Osteocyte (in vitro differentiated cells): ENCODE measurements around the gene ERN2. TPM values are rescaled to one million over a fixed set of nuclear protein-coding genes. Genes with fewer than 3 reads are reported as not detected.

Experiments used
- DNase-seq: peaks from one replicate; pipeline ENCODE4 v3.0.0; 2021; ENCODE audit warnings: mixed read lengths; ENCODE audit not compliant: unreplicated experiment; ENCODE audit errors: extremely low spot score
- H3K27ac Mint-ChIP-seq: one replicate; pipeline ENCODE4 v1.8.0; 2021; ENCODE audit warnings: mild to moderate bottlenecking, mixed read lengths; ENCODE audit not compliant: unreplicated experiment
- H3K27me3 Mint-ChIP-seq: one replicate; pipeline ENCODE4 v1.8.0; 2021; ENCODE audit warnings: mixed read lengths; ENCODE audit not compliant: unreplicated experiment
- H3K36me3 Mint-ChIP-seq: one replicate; pipeline ENCODE4 v1.8.0; 2021; ENCODE audit warnings: mixed read lengths; ENCODE audit not compliant: unreplicated experiment
- H3K4me1 Mint-ChIP-seq: one replicate; pipeline ENCODE4 v1.8.0; 2021; ENCODE audit warnings: mixed read lengths; ENCODE audit not compliant: unreplicated experiment
- H3K4me3 Mint-ChIP-seq: one replicate; pipeline ENCODE4 v1.8.0; 2021; ENCODE audit warnings: mild to moderate bottlenecking, moderate library complexity, mixed read lengths; ENCODE audit not compliant: unreplicated experiment
- H3K9me3 Mint-ChIP-seq: one replicate; pipeline ENCODE4 v1.8.0; 2021; ENCODE audit warnings: mixed read lengths; ENCODE audit not compliant: unreplicated experiment
- total RNA-seq: library from RNA; stranded (reverse); gene quantifications from 2 replicates; pipeline ENCODE4 v1.2.1, GENCODE V29; 2021
- TF ChIP-seq, protein P1 (sequence below): fragments of 200-600 bp; sonication (generic); IDR thresholded peaks from 2 replicates; pipeline ENCODE4 v1.5.0; 2021; ENCODE audit warnings: antibody characterized with exemption, mild to moderate bottlenecking, moderate library complexity

ERN2 gene
- total RNA-seq, 1 donor from 2014 or later = not detected

DNA sequence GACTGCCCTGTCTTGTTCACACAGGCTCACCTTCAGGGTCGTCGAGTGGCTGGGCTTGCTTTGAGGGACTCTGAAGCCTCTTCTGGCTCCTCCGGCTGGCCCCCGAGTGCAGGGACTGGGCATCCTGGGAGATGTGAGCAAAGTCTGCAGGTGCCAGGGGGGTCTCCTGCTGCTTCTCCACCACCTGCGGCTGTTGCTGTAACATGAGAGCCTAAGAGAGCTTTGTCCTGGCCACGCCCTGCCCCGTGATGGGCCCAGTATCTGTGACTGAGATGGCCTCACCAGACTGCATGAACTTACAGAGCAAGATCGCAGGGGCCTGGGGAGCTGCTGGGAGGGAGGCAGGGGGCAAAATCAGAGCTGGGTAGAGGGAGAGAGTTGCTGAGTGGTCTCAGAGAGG lies 12.5 kb downstream of the ERN2 start:
- Mint-ChIP-seq H3K4me1 (no peaks in the 10 kb centered on the region), H3K27ac (no peak overlapping the region), H3K27me3 (peaks cover 11% of the 10 kb centered on the region), H3K36me3 (no peaks in the 10 kb centered on the region), H3K4me3 (no peak overlapping the region), H3K9me3 (peaks cover 14% of the 10 kb centered on the region)
- TF ChIP-seq, protein P1, sequence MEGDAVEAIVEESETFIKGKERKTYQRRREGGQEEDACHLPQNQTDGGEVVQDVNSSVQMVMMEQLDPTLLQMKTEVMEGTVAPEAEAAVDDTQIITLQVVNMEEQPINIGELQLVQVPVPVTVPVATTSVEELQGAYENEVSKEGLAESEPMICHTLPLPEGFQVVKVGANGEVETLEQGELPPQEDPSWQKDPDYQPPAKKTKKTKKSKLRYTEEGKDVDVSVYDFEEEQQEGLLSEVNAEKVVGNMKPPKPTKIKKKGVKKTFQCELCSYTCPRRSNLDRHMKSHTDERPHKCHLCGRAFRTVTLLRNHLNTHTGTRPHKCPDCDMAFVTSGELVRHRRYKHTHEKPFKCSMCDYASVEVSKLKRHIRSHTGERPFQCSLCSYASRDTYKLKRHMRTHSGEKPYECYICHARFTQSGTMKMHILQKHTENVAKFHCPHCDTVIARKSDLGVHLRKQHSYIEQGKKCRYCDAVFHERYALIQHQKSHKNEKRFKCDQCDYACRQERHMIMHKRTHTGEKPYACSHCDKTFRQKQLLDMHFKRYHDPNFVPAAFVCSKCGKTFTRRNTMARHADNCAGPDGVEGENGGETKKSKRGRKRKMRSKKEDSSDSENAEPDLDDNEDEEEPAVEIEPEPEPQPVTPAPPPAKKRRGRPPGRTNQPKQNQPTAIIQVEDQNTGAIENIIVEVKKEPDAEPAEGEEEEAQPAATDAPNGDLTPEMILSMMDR = no peak
- no peak for DNase-seq

DNA sequence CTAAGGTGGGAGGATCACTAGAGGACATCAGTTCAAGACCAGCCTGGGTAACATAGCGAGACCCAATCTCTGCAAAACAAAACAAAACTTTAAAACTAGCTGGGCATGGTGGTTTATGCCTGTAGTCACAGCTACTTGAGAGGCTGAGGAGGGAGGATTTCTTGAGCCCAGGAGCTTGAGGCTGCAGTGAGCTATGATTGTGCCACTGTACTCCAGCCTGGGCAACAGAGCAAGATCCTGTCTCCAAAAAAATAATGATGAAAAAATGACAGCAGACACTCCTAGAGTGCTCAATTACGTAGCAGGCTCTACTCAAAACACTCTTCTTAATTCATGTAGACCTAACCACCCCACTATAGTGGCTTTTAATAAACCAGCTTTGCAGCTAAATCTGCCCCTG lies 12.9 kb downstream of the ERN2 start:
- Mint-ChIP-seq H3K27me3 (peaks cover 11% of the 10 kb centered on the region), H3K36me3 (no peaks in the 10 kb centered on the region), H3K4me3 (no peak overlapping the region), H3K9me3 (peaks cover 14% of the 10 kb centered on the region), H3K27ac (no peak overlapping the region), H3K4me1 (peaks cover 1% of the 10 kb centered on the region)
- no peak for DNase-seq
- TF ChIP-seq, protein P1 = no peak

DNA sequence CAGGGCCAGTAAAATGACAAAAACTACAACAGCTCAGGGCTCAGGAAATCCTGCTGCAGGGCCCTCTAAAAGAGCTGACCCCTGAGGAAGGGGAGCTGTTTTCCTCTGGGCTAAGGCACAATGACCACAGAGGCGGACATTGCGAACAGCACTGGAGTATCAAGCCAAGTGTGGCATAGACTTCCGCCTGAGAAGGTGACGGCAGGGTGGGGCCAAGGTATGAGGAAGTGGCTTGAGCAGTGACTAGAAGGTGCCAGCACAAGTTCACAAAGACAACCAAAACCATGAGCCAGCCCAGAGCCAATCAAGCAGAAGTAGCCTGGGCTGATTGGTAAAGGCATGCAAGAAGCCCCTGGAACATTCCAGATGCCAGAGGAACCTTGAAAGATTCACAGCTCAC lies 13.9 kb downstream of the ERN2 start:
- H3K36me3 Mint-ChIP-seq = no peaks in the 10 kb centered on the region
- TF ChIP-seq, protein P1 = no peak
- H3K27me3 Mint-ChIP-seq = peaks cover 9% of the 10 kb centered on the region
- H3K4me3 Mint-ChIP-seq = no peak overlapping the region
- peaks cover 10% of the 10 kb centered on the region for H3K4me1 Mint-ChIP-seq
- H3K27ac Mint-ChIP-seq = no peak overlapping the region
- H3K9me3 Mint-ChIP-seq = peaks cover 14% of the 10 kb centered on the region
- no peak for DNase-seq

DNA sequence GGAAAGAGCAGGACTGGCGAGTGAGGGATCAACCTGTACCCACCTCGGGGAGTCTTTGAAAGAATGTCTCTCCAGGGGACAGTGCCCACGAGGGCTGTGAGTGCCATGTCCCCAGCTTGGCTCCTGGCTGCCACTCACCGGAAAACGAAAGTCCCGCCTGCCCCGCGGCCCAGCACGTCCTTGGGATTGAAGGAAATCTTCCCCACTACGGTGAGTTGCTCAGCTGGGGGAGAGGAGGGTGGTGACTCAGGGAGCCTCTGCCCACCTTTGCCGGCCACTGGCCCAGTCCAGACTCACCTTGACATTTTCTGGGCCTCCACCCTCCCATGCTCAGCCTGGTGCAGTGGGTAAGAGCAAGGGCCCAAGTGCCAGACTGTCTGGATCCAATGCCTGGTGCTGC lies 17.3 kb downstream of the ERN2 start:
- no peak overlapping the region for H3K27ac Mint-ChIP-seq
- peaks cover 5% of the 10 kb centered on the region for H3K36me3 Mint-ChIP-seq
- DNase-seq = no peak
- H3K9me3 Mint-ChIP-seq = no peaks in the 10 kb centered on the region
- H3K27me3 Mint-ChIP-seq = no peaks in the 10 kb centered on the region
- TF ChIP-seq, protein P1 = no peak
- H3K4me1 Mint-ChIP-seq = peaks cover 12% of the 10 kb centered on the region
- H3K4me3 Mint-ChIP-seq = no peak overlapping the region

DNA sequence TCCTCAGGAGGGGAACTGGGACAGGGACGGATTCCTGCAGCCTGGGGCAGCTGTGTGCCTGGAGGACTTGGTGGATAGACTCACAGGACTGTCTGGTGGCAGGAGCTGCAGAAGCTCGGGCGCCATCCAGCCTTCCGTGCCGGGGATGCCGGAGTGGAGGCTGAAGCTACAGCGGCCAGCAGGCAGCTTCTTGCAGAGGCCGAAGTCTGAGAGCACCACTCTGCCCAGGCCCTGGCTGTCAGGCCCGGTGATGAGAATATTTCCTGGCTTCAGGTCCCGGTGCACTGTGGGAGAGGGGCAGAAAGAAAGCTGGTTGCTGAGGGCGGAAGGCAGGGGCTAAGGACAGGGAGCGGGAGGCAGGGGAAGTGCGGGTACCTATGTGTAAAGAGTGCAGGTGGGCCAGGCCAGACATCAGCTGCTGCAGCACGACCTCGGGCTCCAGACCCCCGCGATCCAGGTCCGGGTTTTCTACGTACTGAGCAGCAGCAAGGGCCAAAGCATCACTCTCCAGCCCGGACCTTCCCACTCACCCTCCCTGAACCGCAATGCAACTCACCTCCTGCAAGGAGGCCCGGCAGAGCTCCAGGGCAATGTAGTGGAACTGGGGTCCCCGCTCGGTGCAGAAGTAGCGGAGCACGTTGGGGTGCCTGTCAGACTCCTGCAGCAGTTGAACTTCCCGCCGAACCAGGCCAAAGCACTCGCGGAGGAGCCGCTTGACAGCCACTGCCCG lies 18.2 kb downstream of the ERN2 start:
- TF ChIP-seq, protein P1 = no peak
- H3K27me3 Mint-ChIP-seq = no peaks in the 10 kb centered on the region
- H3K4me1 Mint-ChIP-seq = peaks cover 12% of the 10 kb centered on the region
- DNase-seq = no peak
- no peaks in the 10 kb centered on the region for H3K9me3 Mint-ChIP-seq
- H3K27ac Mint-ChIP-seq = no peak overlapping the region
- H3K4me3 Mint-ChIP-seq = peak overlapping the region; percentile 38
- H3K36me3 Mint-ChIP-seq = peaks cover 7% of the 10 kb centered on the region
